GM12891 (cell line): Measurements from ENCODE around the gene OR52E8.

Experiments
- DNase-seq: peaks from one replicate; pipeline ENCODE4 v3.0.0; 2011; ENCODE audit warnings: low spot score; ENCODE audit not compliant: insufficient read length
- FAIRE-seq: peaks from 2 replicates; lab custom pipeline; 2011; peaks lifted over from hg19 to GRCh38; lab: Jason Lieb, UNC
- PAX5 ChIP-seq: IDR thresholded peaks from 2 replicates; pipeline ENCODE4 v1.6.1; 2011; ENCODE audit warnings: low read length, moderate library complexity, mild to moderate bottlenecking; ENCODE audit not compliant: insufficient read depth, severe bottlenecking
- POLR2A ChIP-seq: IDR thresholded peaks from 2 replicates; pipeline ENCODE4 v1.6.1; 2011; ENCODE audit warnings: low read depth, low read length, control low read depth
- POLR2AphosphoS5 ChIP-seq: IDR thresholded peaks from 2 replicates; pipeline ENCODE4 v1.6.1; 2011; ENCODE audit warnings: low read depth, low read length, control low read depth
- POU2F2 ChIP-seq: IDR thresholded peaks from 2 replicates; pipeline ENCODE4 v1.6.1; 2011; ENCODE audit warnings: low read depth, mild to moderate bottlenecking, control low read depth, low read length, moderate library complexity
- SPI1 ChIP-seq: IDR thresholded peaks from 2 replicates; pipeline ENCODE4 v1.6.1; 2011; ENCODE audit warnings: low read depth, low read length, control low read depth
- TAF1 ChIP-seq: IDR thresholded peaks from 2 replicates; pipeline ENCODE4 v1.6.1; 2011; ENCODE audit warnings: low read depth, low read length, control low read depth

Gene OR52E8

DNA sequence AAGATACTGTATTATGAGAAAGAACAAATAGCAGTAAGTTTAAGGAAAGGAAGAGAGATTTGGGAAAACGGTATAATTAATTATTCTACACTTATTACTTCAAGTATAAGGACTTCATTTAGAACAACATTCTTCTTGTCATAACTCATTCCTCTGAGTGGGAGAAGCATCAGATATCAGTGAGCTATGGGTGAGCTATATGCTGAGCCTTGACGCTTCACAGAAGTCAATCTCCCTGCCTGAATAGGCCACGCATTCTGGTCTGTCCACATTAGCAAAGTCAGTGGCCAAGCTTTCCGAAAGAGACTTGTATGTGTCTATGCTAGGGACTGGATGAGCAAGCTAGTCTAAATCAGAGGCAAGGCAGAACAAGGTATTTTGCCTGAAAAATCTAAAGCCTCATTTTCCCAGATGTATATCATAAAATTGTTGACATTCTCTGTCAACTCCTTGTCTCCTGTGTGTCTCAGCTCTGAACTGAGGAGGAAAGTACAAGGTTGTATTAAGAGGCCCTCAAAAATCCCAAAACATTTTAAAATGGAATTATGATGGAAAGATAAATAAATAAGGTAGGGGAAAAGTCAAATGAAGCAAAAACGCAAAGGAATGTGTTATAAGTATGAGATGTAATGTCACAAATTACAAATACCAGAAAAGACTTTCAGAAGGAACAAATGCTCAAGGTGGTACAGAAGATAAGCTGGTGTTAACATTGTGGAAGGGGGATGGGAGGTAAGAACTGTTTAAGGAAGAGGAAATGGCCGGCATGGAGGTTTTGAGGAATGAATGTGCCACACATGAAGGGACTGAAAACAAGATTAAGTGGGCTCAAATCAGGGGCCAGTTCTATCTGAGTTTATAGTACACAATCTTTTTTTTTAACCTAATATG lies 47.3 kb downstream of the OR52E8 start:
- DNase-seq (no peak), FAIRE-seq (no peak)
- TF ChIP-seq TAF1 (no peak), PAX5 (no peak), POU2F2 (no peak), POLR2A (no peak), POLR2AphosphoS5 (no peak), SPI1 (no peak)

GRCh38 chr11:5809122-5809519 lies 48.4 kb downstream of the OR52E8 start:
- DNase-seq (no peak), FAIRE-seq (no peak)

DNA sequence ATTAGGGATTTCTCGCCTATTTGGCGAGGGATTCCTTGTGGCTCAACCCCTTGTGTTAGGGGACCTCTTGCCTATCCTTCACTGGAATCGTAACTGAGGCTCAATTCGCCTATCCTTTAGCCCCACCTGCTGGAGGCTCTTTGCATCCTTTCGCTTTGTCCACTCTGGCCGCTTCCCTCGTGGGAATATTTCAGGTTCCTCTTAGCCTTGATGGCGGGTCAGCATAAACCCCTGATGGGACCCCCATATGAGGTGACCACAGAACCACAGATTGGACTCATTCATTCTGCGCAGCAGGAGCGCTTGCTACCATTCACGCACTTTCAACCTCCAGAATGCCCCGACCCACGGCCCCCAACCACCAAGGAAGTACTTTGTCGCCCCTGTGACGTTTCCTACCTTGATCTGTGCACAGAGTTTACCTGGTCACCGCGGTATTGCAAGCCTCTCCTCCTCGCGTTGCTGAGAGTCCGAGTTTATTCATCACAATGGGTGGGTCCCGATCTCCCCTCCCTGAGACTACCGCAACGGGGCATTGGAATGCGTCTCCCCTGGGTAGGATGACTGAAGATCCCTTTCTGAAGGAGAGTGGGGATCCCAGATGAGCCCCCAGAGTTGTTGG lies 48.9 kb downstream of the OR52E8 start, which contains the start of gene OR52N2:
TSS of gene OR52N2 (plus strand) at position 425 of the 622 bp plus-strand sequence. CDS start 11,412 bp downstream, outside the sequence.
- FAIRE-seq (peak; percentile 96), DNase-seq (peak; percentile 5)
- TF ChIP-seq SPI1 (0 out of 2 replicates have a peak, but pooled peaks have one; percentile 1), POLR2AphosphoS5 (no peak)

More at GRCh38 chr11:5809122-5809519, 48.4 kb downstream of the OR52E8 start:
- TF ChIP-seq PAX5 = no peak
- TF ChIP-seq SPI1 = no peak
- TF ChIP-seq POLR2A = no peak
- TF ChIP-seq POU2F2 = no peak
- TF ChIP-seq TAF1 = no peak
- no peak for TF ChIP-seq POLR2AphosphoS5

- TF ChIP-seq SPI1 (no peak), TAF1 (no peak), POLR2A (no peak), POLR2AphosphoS5 (no peak), PAX5 (no peak), POU2F2 (no peak)
- FAIRE-seq (peak; percentile 31), DNase-seq (no peak)
Observed at GRCh38 chr11:5807580-5807979, 49.9 kb downstream of the OR52E8 start.
